Testis (tissue), 3 donors: ENCODE data around the gene METTL22. TPM values are rescaled to one million over a fixed set of nuclear protein-coding genes. Genes with fewer than 3 reads are reported as not detected.

ENCODE experiments used
- DNase-seq: peaks from one replicate; pipeline ENCODE4 v3.0.0-alpha.2; 2019
- H3K27ac ChIP-seq, 2 donors: fragments of 200-600 bp; sonication (generic); one replicate each; pipeline ENCODE4 v1.5.1; 2019
- H3K27me3 ChIP-seq: fragments of 200-600 bp; sonication (generic); one replicate; pipeline ENCODE4 v1.5.1; 2019
- H3K36me3 ChIP-seq: fragments of 200-600 bp; sonication (generic); one replicate; pipeline ENCODE4 v1.5.1; 2017; ENCODE audit warnings: low read depth; ENCODE audit errors: missing control alignments
- H3K4me1 ChIP-seq: fragments of 200-600 bp; sonication (generic); one replicate; pipeline ENCODE4 v1.5.1; 2019
- H3K4me3 ChIP-seq, 2 donors: fragments of 200-600 bp; sonication (generic); one replicate each; pipeline ENCODE4 v1.5.1; 2017 to 2019
- H3K9me3 ChIP-seq: fragments of 200-600 bp; sonication (generic); one replicate; pipeline ENCODE4 v1.5.1; 2017
- POLR2A ChIP-seq: fragments of 450-650 bp; IDR thresholded peaks from one replicate; pipeline ENCODE4 v1.6.1; 2017; ENCODE audit warnings: antibody characterized with exemption, mild to moderate bottlenecking, moderate library complexity
- WGBS, 2 donors: methylation state at CpG; one replicate each; pipeline ENCODE4 v1.1.5; 2018; 5-methylcytosine and 5-hydroxymethylcytosine counted together
- intact Hi-C: fragments of 100-400 bp; cut with DNase I; formaldehyde crosslinking; loops from one replicate; pipeline ENCODE4 v1.15.1; 2023; ENCODE audit warnings: low total_unique reads
- polyA plus RNA-seq: library from polyadenylated mRNA; stranded (reverse); fragments of 350-450 nt; fragmentation: Illumina TruSeq; extraction: RNeasy Lipid Tissue Mini Kit (QIAGEN cat#74804); gene quantifications from one replicate; pipeline ENCODE4 v1.2.3, GENCODE V29; 2014; ENCODE audit warnings: low read depth, low replicate concordance; ENCODE audit not compliant: insufficient read depth
- total RNA-seq, 2 donors: library from RNA; depleted of rRNA; stranded (reverse); fragments of >200 nt; gene quantifications; one replicate each; pipeline ENCODE4 v1.2.3, GENCODE V29; 2016
- TF ChIP-seq, protein P1 (sequence below), 3 experiments: fragments of 450-650 bp in 2 of 3; fragments of 200-600 bp in 1 of 3; sonication (generic) in 1 of 3; IDR thresholded peaks; one replicate each; pipeline ENCODE4 v1.5.1; 2016 to 2019; ENCODE audit warnings: antibody characterized with exemption in 3 of 3, mild to moderate bottlenecking in 2 of 3, moderate library complexity in 1 of 3

METTL22 gene
- total and polyA plus RNA-seq, 3 donors from 2014 or later = 74.5 to 93.1 (median 85.6) TPM

DNA sequence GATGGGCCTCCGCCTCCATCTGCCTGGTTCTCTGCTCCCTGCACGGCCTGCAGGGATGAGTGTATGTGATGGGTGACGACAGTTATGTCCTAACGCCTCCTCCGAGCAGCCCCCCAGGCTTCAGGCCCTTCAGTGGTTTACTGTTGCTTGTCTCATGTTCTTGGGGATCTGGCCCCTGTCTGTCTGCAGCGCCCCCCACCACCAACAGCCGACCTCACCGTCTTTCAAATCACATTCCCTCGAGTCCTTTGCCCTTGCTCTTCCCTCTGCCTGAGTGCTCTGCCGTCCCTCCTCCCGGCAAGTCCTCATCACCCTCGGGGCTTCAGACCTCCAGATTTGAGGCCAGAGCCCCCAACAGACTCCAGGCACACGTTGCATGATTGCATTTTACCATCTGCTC lies 18.2 kb downstream of the METTL22 start:
- TF ChIP-seq POLR2A = no peak
- TF ChIP-seq, protein P1, sequence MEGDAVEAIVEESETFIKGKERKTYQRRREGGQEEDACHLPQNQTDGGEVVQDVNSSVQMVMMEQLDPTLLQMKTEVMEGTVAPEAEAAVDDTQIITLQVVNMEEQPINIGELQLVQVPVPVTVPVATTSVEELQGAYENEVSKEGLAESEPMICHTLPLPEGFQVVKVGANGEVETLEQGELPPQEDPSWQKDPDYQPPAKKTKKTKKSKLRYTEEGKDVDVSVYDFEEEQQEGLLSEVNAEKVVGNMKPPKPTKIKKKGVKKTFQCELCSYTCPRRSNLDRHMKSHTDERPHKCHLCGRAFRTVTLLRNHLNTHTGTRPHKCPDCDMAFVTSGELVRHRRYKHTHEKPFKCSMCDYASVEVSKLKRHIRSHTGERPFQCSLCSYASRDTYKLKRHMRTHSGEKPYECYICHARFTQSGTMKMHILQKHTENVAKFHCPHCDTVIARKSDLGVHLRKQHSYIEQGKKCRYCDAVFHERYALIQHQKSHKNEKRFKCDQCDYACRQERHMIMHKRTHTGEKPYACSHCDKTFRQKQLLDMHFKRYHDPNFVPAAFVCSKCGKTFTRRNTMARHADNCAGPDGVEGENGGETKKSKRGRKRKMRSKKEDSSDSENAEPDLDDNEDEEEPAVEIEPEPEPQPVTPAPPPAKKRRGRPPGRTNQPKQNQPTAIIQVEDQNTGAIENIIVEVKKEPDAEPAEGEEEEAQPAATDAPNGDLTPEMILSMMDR (IDR thresholded peaks at IDR 0.05) = no peak
- H3K27ac ChIP-seq = no peak overlapping the region
- no peaks in the 10 kb centered on the region for H3K9me3 ChIP-seq
- intact Hi-C loops = no loop called here
- no peaks in the 10 kb centered on the region for H3K27me3 ChIP-seq
- H3K4me3 ChIP-seq = no peak overlapping the region
- no peaks in the 10 kb centered on the region for H3K4me1 ChIP-seq
- WGBS, 2 donors = 93 to 95% methylated on average over 11 of the region's 13 CpGs
- no peaks in the 10 kb centered on the region for H3K36me3 ChIP-seq
- no peak for DNase-seq

DNA sequence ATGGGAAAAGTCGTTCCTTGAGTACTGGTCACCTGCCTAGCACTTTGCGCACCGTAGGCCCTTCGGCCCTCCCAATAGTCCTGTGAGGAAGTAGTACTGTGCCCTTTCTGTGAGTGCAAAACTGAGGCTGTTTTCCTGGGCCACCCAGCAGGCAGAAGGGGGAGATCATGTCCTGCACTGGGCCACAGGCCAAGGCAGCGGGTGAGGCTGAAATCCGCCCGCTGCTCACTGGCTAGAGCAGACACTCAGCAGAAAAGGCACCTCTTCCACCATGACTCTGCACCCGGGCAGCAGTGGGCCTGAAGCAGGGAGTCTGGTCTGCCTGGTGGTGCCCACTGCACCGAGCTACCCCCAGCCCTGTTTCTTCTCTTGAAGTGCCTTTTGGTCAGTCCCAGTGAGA lies 20.2 kb downstream of the METTL22 start:
- H3K27ac ChIP-seq = no peak overlapping the region
- no peaks in the 10 kb centered on the region for H3K36me3 ChIP-seq
- H3K27me3 ChIP-seq = no peaks in the 10 kb centered on the region
- H3K4me1 ChIP-seq = no peaks in the 10 kb centered on the region
- intact Hi-C loops = no loop called here
- DNase-seq = peak; percentile 20
- H3K9me3 ChIP-seq = no peaks in the 10 kb centered on the region
- 50 to 53% methylated on average over 6 to 9 of the region's 9 CpGs for WGBS, 2 donors
- TF ChIP-seq, protein P1 (IDR thresholded peaks at IDR 0.05) = no peak
- no peak for TF ChIP-seq POLR2A
- no peak overlapping the region for H3K4me3 ChIP-seq

DNA sequence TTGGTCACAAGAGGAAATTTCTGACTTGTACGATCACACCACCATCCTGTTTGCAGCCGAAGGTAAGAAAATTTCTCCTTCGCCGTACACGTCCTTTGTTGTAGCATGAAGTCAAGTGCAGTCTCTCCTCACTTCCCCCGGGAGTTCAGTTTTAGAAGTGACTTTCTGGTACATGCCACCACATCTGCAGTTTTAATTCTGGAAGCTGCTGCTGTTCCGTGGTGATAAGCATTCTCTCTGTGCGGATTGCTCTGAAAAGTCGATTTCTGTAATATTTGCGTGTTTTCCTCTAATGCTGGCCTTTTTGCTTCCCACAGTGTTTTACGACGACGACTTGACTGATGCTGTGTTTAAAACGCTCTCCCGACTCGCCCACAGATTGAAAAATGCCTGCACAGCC lies 20.6 kb downstream of the METTL22 start:
- Histone ChIP-seq H3K4me1 (no peaks in the 10 kb centered on the region), H3K9me3 (no peaks in the 10 kb centered on the region), H3K4me3 (no peak overlapping the region), H3K27me3 (no peaks in the 10 kb centered on the region), H3K36me3 (no peaks in the 10 kb centered on the region), H3K27ac (no peak overlapping the region)
- TF ChIP-seq, protein P1 (IDR thresholded peaks at IDR 0.05) = no peak
- no peak for TF ChIP-seq POLR2A
- whole genome bisulfite sequencing, 2 donors = 82 to 87% methylated on average over 16 of the region's 16 CpGs
- DNase-seq = no peak
- intact Hi-C loops = no loop called here

DNA sequence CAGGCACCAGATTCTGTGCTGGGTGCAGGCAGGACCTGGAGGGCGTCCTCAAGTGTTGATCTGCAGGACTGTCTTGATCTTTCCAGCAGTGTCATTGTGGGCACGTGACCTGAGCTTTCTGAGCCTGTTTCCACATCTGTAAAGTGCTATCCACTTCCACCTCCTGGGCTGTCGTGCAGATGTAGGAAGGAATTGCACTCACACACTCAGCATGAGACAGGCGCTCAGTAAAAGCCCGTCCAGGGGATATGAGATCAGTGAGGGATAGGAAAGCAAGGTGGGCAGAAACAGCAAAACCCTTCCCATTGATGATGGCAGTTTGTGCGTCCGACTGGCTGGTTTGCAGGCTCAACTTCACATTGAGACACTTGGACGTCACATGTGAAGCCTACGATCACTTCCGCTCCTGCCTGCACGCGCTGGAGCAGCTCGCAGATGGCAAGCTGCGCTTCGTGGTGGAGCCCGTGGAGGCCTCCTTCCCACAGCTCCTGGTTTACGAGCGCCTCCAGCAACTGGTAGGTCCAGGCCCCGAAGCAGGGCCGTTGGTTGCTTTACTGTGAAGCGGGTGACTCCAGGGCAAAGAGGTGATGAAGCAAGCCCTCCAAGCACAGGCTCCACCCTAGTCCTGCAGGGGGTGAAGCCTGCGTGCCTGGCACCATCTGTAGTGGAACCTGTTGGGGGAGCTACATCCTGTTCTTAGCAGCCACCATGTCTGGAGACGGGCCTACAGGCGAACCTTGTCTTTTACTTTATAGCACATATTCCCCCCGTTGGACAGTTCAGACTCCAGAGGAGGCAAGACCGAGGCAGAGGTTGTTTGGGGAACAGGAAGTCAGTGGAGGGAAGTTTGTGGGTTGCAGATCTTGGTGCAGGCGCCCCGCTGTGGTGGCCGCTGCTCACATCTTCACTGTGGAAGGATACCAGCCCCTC lies 23.0 kb downstream of the METTL22 start:
- intact Hi-C loops = no loop called here
- Histone ChIP-seq H3K4me3 (no peak overlapping the region), H3K36me3 (no peaks in the 10 kb centered on the region), H3K27ac (no peak overlapping the region), H3K9me3 (no peaks in the 10 kb centered on the region), H3K4me1 (no peaks in the 10 kb centered on the region), H3K27me3 (no peaks in the 10 kb centered on the region)
- 80 to 86% methylated on average over 29 of the region's 29 CpGs for WGBS, 2 donors
- TF ChIP-seq POLR2A = no peak
- TF ChIP-seq, protein P1 (IDR thresholded peaks at IDR 0.05) = no peak
- DNase-seq = no peak

DNA sequence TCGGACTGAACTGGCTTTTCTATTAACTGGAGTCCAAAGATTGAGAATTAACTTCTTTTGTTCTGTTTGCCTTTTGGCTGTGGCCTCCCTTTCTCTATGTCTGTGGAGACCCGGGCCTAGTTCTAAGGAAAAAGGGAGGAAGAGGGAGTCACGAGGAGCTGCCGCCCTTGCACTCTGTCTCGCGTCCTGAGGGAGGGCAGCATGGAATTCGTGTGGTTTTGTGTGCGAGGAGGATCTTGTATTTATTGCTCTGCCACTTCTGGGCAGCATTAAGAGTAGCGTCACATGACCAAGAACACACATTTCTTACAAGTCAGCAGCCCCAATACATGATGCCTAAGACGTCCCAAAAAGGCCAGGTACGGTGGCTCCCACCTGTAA lies 23.6 kb downstream of the METTL22 start:
- Histone ChIP-seq H3K36me3 (no peaks in the 10 kb centered on the region), H3K27ac (no peak overlapping the region), H3K27me3 (no peaks in the 10 kb centered on the region), H3K9me3 (no peaks in the 10 kb centered on the region), H3K4me3 (no peak overlapping the region), H3K4me1 (no peaks in the 10 kb centered on the region)
- 76% methylated on average over 11 of the region's 11 CpGs for WGBS, 2 donors
- intact Hi-C loops = no loop called here
- no peak for TF ChIP-seq POLR2A
- TF ChIP-seq, protein P1 (IDR thresholded peaks at IDR 0.05) = no peak
- DNase-seq = no peak
